Activated CD4-positive, alpha-beta memory T cell treated with anti-CD3 and anti-CD28 coated beads for 36 hours (primary cell): ENCODE data around the gene RAB44. TPM values are rescaled to one million over a fixed set of nuclear protein-coding genes. Genes with fewer than 3 reads are reported as not detected.

Source experiments
- CTCF ChIA-PET: fragments of 350-600 bp; sonication (Branson Sonifier 250); formaldehyde crosslinking; loops from one replicate; lab custom pipeline; 2021; ENCODE audit warnings: antibody characterized with exemption, inconsistent platforms; lab: Charles Lee
- POLR2A ChIA-PET: fragments of 350-600 bp; sonication (Branson Sonifier 250); formaldehyde crosslinking; loops from one replicate; lab custom pipeline; 2021; ENCODE audit warnings: antibody characterized with exemption; lab: Charles Lee
- DNase-seq: peaks from one replicate; pipeline ENCODE4 v3.0.0-alpha.2; 2020
- H3K27ac Mint-ChIP-seq: one replicate; pipeline ENCODE4 v1.8.0; 2021; ENCODE audit warnings: mixed read lengths
- H3K27me3 Mint-ChIP-seq: one replicate; pipeline ENCODE4 v1.8.0; 2021; ENCODE audit warnings: mixed read lengths
- H3K36me3 Mint-ChIP-seq: one replicate; pipeline ENCODE4 v1.8.0; 2021; ENCODE audit warnings: mixed read lengths
- H3K4me1 Mint-ChIP-seq: one replicate; pipeline ENCODE4 v1.8.0; 2021; ENCODE audit warnings: low read depth, mixed read lengths
- H3K4me3 Mint-ChIP-seq: one replicate; pipeline ENCODE4 v1.8.0; 2021; ENCODE audit warnings: mild to moderate bottlenecking, mixed read lengths
- H3K9me3 Mint-ChIP-seq: one replicate; pipeline ENCODE4 v1.8.0; 2021; ENCODE audit warnings: mixed read lengths
- intact Hi-C: fragments of 100-400 bp; cut with micrococcal nuclease; formaldehyde crosslinking; loops from one replicate; pipeline ENCODE4 v1.15.1; 2023
- total RNA-seq, 2 experiments: library from RNA; stranded (reverse); gene quantifications; one replicate each; pipeline ENCODE4 v1.2.3, GENCODE V29; 2021

Gene RAB44
- total RNA-seq, 2 experiments from 2014 or later = 0.05 TPM

DNA sequence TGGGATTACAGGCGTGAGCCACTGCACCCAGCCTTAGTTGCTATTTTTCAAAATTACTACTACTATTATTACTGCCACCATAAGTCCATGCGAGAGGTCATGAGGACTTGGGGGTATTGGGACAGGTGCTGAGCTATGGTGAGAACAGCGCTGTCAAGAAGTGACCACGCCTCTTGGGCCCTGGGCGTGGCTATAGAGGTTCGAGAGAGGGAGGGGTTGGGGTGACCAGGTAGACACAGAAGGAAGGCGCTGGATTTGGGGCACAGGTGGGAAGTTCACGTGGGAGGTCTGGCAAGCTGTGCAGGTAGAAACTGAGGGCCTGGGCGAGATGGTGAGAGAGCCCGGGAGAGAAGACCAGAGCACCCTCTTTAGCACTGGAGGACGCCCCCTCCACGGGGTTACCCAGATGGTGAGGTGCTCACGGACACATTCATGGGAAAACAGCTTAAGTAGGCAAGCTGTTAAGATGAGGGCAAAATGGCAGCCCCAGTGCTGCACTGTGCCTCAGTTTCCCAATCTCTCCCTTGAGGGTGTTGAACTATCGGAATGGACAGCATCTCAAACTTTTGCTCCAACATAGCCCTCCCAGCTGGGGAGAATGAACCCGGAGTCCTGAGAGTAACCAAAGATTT is 61.0 kb downstream of the RAB44 start:
- Mint-ChIP-seq H3K4me3 (no peak overlapping the region), H3K4me1 (peaks cover 45% of the 10 kb centered on the region), H3K36me3 (no peaks in the 10 kb centered on the region), H3K27ac (no peak overlapping the region), H3K27me3 (no peaks in the 10 kb centered on the region), H3K9me3 (no peaks in the 10 kb centered on the region)
- DNase-seq = no peak
- ChIA-PET CTCF (interaction anchor here (0.6 to 9.6 kb wide), 47 partner anchors 7 to 428 kb away, joined by 3 to 106 read pairs (median 5); partner anchors contain the start of genes CDKN1A, PPIL1 and RAB44), POLR2A (interaction anchor here (0.8 to 1.4 kb wide), 4 partner anchors 76 to 335 kb away, joined by 3 to 4 read pairs (median 4); partner anchors contain the start of gene CDKN1A)
- intact Hi-C loops = loop anchor here (1.0 to 10.0 kb wide), 7 partner anchors 135 to 446 kb away; partner anchors contain the start of genes KCTD20 and PXT1

DNA sequence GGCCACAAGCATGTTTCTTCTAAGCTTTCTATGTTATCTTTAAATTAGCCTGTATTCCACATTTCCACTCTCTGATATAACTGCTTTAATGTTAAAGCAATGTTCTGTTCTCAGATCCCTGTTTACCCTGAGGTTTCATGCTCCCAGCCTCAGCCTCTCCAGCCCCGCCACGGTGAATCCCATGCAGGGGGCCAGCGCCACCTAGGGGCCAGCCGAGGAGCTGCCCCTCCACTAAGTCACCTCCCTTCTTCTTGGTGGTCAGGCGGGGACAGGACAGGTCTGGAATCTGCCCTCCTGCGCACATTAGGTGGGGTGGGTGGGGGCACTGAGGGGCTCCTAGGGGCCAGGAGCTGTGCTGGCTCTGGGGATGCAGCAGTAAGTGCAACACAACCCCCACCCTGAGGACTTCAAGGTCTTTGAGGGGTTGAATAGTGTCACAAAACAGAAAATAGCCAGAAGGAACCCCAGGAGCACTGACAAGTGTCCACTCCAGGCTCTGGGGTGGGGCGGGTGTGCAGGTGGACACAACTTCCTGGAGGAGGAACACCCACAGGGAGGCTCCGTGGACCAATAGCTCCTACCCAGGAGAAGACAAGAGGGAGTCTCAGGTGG is 61.6 kb downstream of the RAB44 start:
- Mint-ChIP-seq H3K9me3 (no peaks in the 10 kb centered on the region), H3K27me3 (no peaks in the 10 kb centered on the region), H3K27ac (peak overlapping the region; percentile 11), H3K36me3 (no peaks in the 10 kb centered on the region), H3K4me3 (no peak overlapping the region), H3K4me1 (peaks cover 40% of the 10 kb centered on the region)
- DNase-seq = peak; percentile 89
- intact Hi-C loops = loop anchor here (1.0 to 10.0 kb wide), 7 partner anchors 136 to 446 kb away; partner anchors contain the start of genes KCTD20 and PXT1
- CTCF ChIA-PET = interaction anchor here (0.6 to 9.6 kb wide), 56 partner anchors 8 to 428 kb away, joined by 3 to 106 read pairs (median 4); partner anchors contain the start of genes CDKN1A, PPIL1 and RAB44
- POLR2A ChIA-PET = interaction anchor here (0.8 to 1.4 kb wide), 3 partner anchors 23 to 336 kb away, joined by 3 to 5 read pairs (median 4); no protein-coding TSS in a partner anchor

DNA sequence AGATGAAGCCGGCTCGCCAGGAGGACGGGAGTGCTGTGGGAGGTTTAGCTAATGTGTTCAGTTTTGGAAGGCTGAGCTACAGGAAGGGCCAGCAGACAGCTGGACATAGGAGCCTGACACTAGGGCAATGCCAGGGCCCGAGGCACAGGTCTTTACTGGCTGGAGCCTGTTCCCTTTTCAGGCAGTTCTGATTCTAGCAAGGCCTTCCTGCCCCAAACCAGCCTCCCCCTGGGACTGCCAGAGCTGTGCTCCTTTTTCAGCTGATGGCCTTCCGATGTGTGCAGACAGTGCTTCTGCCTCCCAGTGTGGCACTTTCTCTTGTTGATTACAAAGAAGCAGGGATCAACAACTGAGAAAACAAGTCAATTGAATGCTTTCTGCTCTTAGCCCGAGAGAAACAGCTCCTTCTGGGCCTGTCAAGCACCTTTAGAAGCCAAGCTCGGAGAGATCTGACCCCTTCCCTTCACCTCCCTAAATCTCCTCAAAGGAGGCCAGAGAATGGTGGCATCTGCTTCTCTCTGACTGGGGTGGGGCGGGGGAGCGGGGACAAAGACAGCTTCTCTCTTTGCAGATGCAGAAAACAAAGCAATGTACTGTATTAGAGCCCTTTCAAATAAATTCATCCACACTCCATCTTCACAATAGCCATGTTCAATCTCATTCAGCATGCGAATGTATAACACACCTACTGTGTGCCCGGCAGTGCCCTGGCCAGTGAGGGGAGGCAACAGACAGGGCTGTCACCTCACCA is 63.2 kb downstream of the RAB44 start:
- H3K9me3 Mint-ChIP-seq = no peaks in the 10 kb centered on the region
- CTCF ChIA-PET = interaction anchor here (1.1 to 9.6 kb wide), 9 partner anchors 8 to 338 kb away, joined by 6 to 106 read pairs (median 19); partner anchors contain the start of gene CDKN1A
- intact Hi-C loops = no loop called here
- POLR2A ChIA-PET = interaction anchor here (1.1 kb wide), 1 partner anchor 156 kb away, joined by 3 read pairs; no protein-coding TSS in a partner anchor
- H3K27me3 Mint-ChIP-seq = no peaks in the 10 kb centered on the region
- peaks cover 24% of the 10 kb centered on the region for H3K4me1 Mint-ChIP-seq
- DNase-seq = no peak
- no peak overlapping the region for H3K4me3 Mint-ChIP-seq
- H3K36me3 Mint-ChIP-seq = no peaks in the 10 kb centered on the region
- no peak overlapping the region for H3K27ac Mint-ChIP-seq

- intact Hi-C loops = loop anchor here (1.0 kb wide), 1 partner anchor 89 kb away; no protein-coding TSS in a partner anchor
- H3K4me1 Mint-ChIP-seq = peaks cover 12% of the 10 kb centered on the region
- POLR2A ChIA-PET = interaction anchor here (1.1 kb wide), 1 partner anchor 157 kb away, joined by 3 read pairs; no protein-coding TSS in a partner anchor
- no peaks in the 10 kb centered on the region for H3K9me3 Mint-ChIP-seq
- H3K36me3 Mint-ChIP-seq = no peaks in the 10 kb centered on the region
- H3K27ac Mint-ChIP-seq = no peak overlapping the region
- H3K27me3 Mint-ChIP-seq = no peaks in the 10 kb centered on the region
- CTCF ChIA-PET = interaction anchor here (1.1 to 9.6 kb wide), 3 partner anchors 21 to 256 kb away, joined by 6 to 106 read pairs (median 96); no protein-coding TSS in a partner anchor
- H3K4me3 Mint-ChIP-seq = no peak overlapping the region
- no peak for DNase-seq
Observed at GRCh38 chr6:36762123-36762522, 64.5 kb downstream of the RAB44 start.

DNA sequence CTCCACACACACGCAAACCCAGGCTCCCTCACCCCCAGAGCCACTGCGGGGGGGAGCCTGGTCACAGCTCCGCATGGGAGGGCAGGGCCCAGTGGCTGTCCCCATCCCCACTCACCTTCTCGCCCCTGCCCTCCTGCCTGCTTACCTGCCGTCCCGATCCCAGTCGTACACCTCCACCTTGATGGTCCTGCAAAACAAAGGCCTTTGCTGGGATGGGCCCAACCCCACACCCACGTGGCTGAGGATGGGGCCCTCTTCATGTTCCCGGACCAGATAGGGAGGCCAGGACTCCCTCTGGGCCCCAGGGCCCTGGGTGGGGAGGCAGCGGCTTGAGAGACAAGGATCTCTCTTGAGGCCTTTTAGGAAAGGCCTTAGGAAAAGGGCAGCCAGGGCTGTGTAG is 67.6 kb downstream of the RAB44 start:
- no peaks in the 10 kb centered on the region for H3K9me3 Mint-ChIP-seq
- peaks cover 19% of the 10 kb centered on the region for H3K4me1 Mint-ChIP-seq
- no peak overlapping the region for H3K4me3 Mint-ChIP-seq
- H3K36me3 Mint-ChIP-seq = no peaks in the 10 kb centered on the region
- ChIA-PET CTCF (interaction anchor here (0.9 to 12.1 kb wide), 17 partner anchors 8 to 446 kb away, joined by 3 to 345 read pairs (median 5); partner anchors contain the start of gene PPIL1), POLR2A (interaction anchor here (0.6 to 2.5 kb wide), 2 partner anchors 253 to 309 kb away, joined by 5 to 7 read pairs; no protein-coding TSS in a partner anchor)
- intact Hi-C loops = no loop called here
- H3K27me3 Mint-ChIP-seq = no peaks in the 10 kb centered on the region
- no peak overlapping the region for H3K27ac Mint-ChIP-seq
- DNase-seq = no peak

DNA sequence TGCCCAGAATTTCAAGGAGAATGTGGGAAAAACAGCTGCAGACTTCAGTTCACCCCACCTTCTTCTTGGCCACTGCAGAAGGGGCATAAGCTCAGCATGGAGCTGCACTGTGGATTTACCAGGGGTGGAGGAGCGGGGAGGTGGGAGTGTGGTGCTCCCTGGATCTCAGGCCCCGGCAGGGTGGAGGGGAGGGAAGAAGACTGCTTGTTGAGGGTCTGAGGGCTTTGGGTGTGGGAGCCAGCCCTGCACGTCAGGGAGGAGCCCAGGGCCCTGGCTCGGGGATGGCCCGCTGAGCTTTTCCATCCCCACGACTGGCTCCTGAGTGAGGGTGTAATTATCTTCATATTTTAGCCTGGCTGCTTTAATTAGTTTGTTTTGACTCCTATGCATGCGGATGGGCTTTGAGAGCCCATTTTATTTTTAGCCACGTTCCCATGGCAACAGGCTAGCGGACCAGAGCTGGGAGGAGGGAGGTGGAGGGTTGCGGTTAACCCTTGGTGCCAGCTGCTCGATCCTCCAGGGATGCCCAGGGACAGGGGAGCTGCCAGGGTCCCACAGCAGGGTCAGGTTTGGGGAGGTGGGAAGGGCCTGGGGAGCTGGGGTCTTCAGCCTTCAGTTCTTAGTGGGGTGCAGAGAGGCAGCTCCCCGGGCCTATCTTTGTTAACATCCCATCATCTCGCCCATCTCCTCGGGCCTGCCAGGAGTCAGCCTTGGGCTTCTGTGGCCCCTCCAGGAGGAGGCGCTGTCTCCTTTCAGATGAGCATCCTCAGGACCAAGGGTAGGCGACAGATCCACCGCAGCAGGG is 68.2 kb downstream of the RAB44 start:
- ChIA-PET POLR2A (interaction anchor here (1.7 to 2.5 kb wide), 2 partner anchors 18 to 252 kb away, joined by 6 to 7 read pairs; no protein-coding TSS in a partner anchor), CTCF (interaction anchor here (0.6 to 12.1 kb wide), 28 partner anchors 9 to 446 kb away, joined by 3 to 345 read pairs (median 4); partner anchors contain the start of gene PPIL1)
- DNase-seq = peak; percentile 89
- Mint-ChIP-seq H3K27me3 (no peaks in the 10 kb centered on the region), H3K27ac (no peak overlapping the region), H3K36me3 (no peaks in the 10 kb centered on the region), H3K4me1 (peaks cover 25% of the 10 kb centered on the region), H3K9me3 (no peaks in the 10 kb centered on the region), H3K4me3 (no peak overlapping the region)
- intact Hi-C loops = loop anchor here (1.0 kb wide), 3 partner anchors 17 to 253 kb away; no protein-coding TSS in a partner anchor

GRCh38 chr6:36766399-36766945 is 68.8 kb downstream of the RAB44 start:
- no peak for DNase-seq
- Mint-ChIP-seq H3K27me3 (no peaks in the 10 kb centered on the region), H3K9me3 (no peaks in the 10 kb centered on the region), H3K4me1 (peaks cover 28% of the 10 kb centered on the region), H3K36me3 (no peaks in the 10 kb centered on the region), H3K27ac (no peak overlapping the region), H3K4me3 (no peak overlapping the region)
- ChIA-PET POLR2A (interaction anchor here (1.7 to 2.5 kb wide), 2 partner anchors 17 to 251 kb away, joined by 6 to 7 read pairs; no protein-coding TSS in a partner anchor), CTCF (interaction anchor here (0.8 to 12.1 kb wide), 24 partner anchors 8 to 445 kb away, joined by 3 to 345 read pairs (median 6); partner anchors contain the start of gene PPIL1)
- intact Hi-C loops = loop anchor here (1.0 kb wide), 3 partner anchors 16 to 252 kb away; no protein-coding TSS in a partner anchor

GRCh38 chr6:36769183-36769675 is 71.6 kb downstream of the RAB44 start:
- H3K27me3 Mint-ChIP-seq = no peaks in the 10 kb centered on the region

DNA sequence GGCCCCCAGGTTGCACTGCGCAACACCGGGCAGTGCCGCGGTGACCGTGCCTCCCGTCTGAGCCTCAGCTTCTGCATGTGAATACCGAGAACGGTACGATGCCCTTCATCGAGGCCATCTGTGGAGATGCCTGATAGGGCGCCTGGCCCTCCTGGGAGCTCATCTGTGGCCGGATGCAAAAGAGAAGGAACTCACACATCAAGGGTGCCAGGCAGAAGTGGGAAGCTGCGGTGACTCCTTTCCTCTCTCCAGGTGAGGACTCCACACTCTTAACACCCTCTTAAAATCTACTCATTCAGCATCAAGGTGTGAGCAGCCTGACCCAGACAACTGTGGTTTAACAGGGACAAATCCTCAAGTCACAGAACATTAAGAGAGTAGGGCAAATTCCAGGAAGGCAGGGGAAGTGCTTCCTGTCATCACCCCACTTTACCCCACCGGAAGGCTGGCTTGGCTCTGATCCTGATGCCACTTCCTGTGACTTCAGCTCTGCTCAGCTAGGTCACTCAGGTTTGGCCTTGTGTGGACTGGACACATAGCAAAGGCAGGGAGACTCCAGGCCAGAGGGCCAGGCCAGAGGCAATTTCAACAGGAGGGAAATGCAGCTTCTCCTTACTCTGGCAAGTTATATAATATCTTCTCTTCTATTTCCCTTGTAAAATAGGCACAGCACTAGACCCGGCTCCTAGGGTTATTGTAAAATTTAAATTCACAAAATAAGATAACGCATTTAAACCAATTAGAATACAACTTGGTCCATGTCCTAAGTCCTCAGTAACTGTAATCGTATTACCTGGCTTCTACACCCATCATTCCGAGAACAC is 72.3 kb downstream of the RAB44 start:
- Mint-ChIP-seq H3K9me3 (no peaks in the 10 kb centered on the region), H3K36me3 (no peaks in the 10 kb centered on the region), H3K27ac (peak overlapping the region; percentile 86), H3K4me1 (peaks cover 28% of the 10 kb centered on the region), H3K4me3 (peak overlapping the region; percentile 55), H3K27me3 (no peaks in the 10 kb centered on the region)
- POLR2A ChIA-PET = interaction anchor here (0.6 to 1.1 kb wide), 3 partner anchors 163 to 216 kb away, joined by 3 to 4 read pairs (median 3); partner anchors contain the start of gene MTCH1
- DNase-seq = peak; percentile 71
- intact Hi-C loops = no loop called here
- CTCF ChIA-PET = interaction anchor here (0.9 to 12.1 kb wide), 11 partner anchors 9 to 441 kb away, joined by 3 to 345 read pairs (median 22); partner anchors contain the start of genes C6orf89, CDKN1A and PPIL1

More at GRCh38 chr6:36769183-36769675, 71.6 kb downstream of the RAB44 start:
- Mint-ChIP-seq H3K4me3 (peak overlapping the region; percentile 55), H3K36me3 (no peaks in the 10 kb centered on the region), H3K9me3 (no peaks in the 10 kb centered on the region), H3K27ac (peak overlapping the region; percentile 86), H3K4me1 (peaks cover 28% of the 10 kb centered on the region)
- intact Hi-C loops = no loop called here
- no peak for DNase-seq
- ChIA-PET CTCF (interaction anchor here (0.9 to 12.1 kb wide), 13 partner anchors 8 to 557 kb away, joined by 3 to 345 read pairs (median 6); partner anchors contain the start of genes C6orf89, CDKN1A and PPIL1), POLR2A (interaction anchor here (0.8 to 1.8 kb wide), 3 partner anchors 162 to 248 kb away, joined by 3 to 5 read pairs (median 3); partner anchors contain the start of gene MTCH1)
